ENCODE measurements around the gene CDYL2. TPM values are rescaled to one million over a fixed set of nuclear protein-coding genes. Genes with fewer than 3 reads are reported as not detected.

The CDYL2 gene
- polyA plus RNA-seq, 1 of the 3 experiments (the other 2 are of a cell fraction), result 0.03 TPM

DNA sequence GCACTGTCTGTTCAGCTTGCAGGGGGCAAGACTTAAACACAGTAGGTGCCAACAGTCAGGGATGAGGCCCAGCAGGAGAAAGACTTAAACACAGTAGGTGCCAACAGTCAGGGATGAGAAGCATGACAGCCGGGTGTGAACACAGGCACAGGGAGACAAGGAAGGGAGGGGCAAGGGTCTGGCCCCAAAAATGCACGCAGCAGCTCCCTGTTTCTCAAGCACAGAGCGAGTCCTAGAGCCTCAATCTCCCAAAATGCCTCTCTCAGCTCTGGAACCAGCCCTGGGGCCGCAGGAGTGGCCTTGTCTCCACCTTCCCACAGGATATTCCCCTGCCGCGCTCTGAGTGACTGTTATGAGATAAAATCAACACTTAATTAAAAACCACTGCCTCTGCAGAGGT lies 197.2 kb downstream of the CDYL2 start:
- 50% methylated on average over 5 of the region's 6 CpGs for WGBS (ENCODE audit: low lambda C conversion rate)
- H3K27ac ChIP-seq (ENCODE audit: low read depth in 2 of 2, low read length in 1 of 2), result no peak overlapping the region
- no peaks in the 10 kb centered on the region for H3K9me2 ChIP-seq
- ChIA-PET POLR2A (no interaction called here), CTCF (no interaction called here)
- DNase-seq, result no peak
- H3K4me2 ChIP-seq, result no peak overlapping the region
- no peaks in the 10 kb centered on the region for H3F3A ChIP-seq (replicated peaks; ENCODE audit: insufficient read depth)
- no peaks in the 10 kb centered on the region for H3K4me1 ChIP-seq (ENCODE audit: control insufficient read depth in 1 of 2, insufficient read depth in 2 of 2, low read depth in 1 of 2, low read length in 1 of 2)
- no peaks in the 10 kb centered on the region for H4K20me1 ChIP-seq (ENCODE audit: insufficient read depth)
- TF ChIP-seq ELF1 (IDR thresholded peaks at IDR 0.05), result no peak
- TF ChIP-seq FOXJ3 (CRISPR knock-in tag; IDR thresholded peaks at IDR 0.05), result no peak
- TF ChIP-seq, protein P1, sequence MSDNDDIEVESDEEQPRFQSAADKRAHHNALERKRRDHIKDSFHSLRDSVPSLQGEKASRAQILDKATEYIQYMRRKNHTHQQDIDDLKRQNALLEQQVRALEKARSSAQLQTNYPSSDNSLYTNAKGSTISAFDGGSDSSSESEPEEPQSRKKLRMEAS (IDR thresholded peaks at IDR 0.05; ENCODE audit: low read depth), result no peak
- no peak for TF ChIP-seq RXRA (IDR thresholded peaks at IDR 0.05; ENCODE audit: borderline replicate concordance, low read depth)
- TF ChIP-seq POLR2AphosphoS5 (IDR thresholded peaks at IDR 0.05; ENCODE audit: low read depth, low read length), result no peak
- no peaks in the 10 kb centered on the region for H3K27me3 ChIP-seq (ENCODE audit: insufficient read depth)
- H3K4me3 ChIP-seq (ENCODE audit: low read depth in 2 of 2, low read length in 1 of 2), result no peak overlapping the region
- no peaks in the 10 kb centered on the region for H3K79me2 ChIP-seq (ENCODE audit: insufficient read depth)
- no peaks in the 10 kb centered on the region for H3K36me3 ChIP-seq (replicated peaks in 1 of 2; ENCODE audit: control insufficient read depth in 1 of 2, insufficient read depth in 2 of 2, low read length in 1 of 2)
- no peak overlapping the region for H3K9ac ChIP-seq
- no peaks in the 10 kb centered on the region for H3K9me3 ChIP-seq
- H2AFZ ChIP-seq (ENCODE audit: low read depth), result no peak overlapping the region

DNA sequence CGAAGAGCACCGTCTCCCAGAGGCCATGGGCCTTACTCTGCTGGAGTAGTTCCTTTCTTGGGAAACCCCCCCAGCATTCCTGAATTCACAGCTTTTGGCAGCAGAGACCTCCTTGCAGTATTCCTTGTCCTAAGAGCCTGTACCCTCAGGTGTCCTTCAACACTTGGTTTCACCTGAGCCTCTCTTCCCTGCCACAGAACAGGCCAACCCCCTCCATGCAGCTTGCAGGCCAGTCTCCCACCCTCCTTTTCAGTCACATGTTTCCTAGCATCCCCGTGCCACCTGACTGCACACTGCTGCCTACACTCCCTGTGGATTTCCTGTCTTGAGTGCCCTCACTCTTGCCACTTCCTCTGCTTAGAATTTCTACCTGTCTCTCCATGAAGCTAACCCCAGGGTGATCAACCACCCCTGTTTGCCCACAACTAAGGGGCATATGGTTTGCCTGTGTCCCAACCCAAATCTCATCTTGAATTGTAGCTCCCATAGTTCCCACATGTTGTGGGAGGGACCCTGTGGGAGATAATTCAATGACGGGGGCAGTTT lies 198.1 kb downstream of the CDYL2 start:
- no peaks in the 10 kb centered on the region for H3K9me2 ChIP-seq
- DNase-seq, result no peak
- no peaks in the 10 kb centered on the region for H3F3A ChIP-seq (replicated peaks; ENCODE audit: insufficient read depth)
- H3K9ac ChIP-seq, result no peak overlapping the region
- no peak overlapping the region for H2AFZ ChIP-seq (ENCODE audit: low read depth)
- H3K27me3 ChIP-seq (ENCODE audit: insufficient read depth), result no peaks in the 10 kb centered on the region
- ChIA-PET POLR2A (no interaction called here), CTCF (no interaction called here)
- H3K4me2 ChIP-seq, result no peak overlapping the region
- H3K4me3 ChIP-seq (ENCODE audit: low read depth in 2 of 2, low read length in 1 of 2), result no peak overlapping the region
- no peaks in the 10 kb centered on the region for H3K9me3 ChIP-seq
- no peaks in the 10 kb centered on the region for H4K20me1 ChIP-seq (ENCODE audit: insufficient read depth)
- WGBS (ENCODE audit: low lambda C conversion rate), result 63% methylated on average over 3 of the region's 4 CpGs
- no peak overlapping the region for H3K27ac ChIP-seq (ENCODE audit: low read depth in 2 of 2, low read length in 1 of 2)
- no peaks in the 10 kb centered on the region for H3K79me2 ChIP-seq (ENCODE audit: insufficient read depth)
- TF ChIP-seq JUND (IDR thresholded peaks at IDR 0.05) (no peak), CHD2 (IDR thresholded peaks at IDR 0.05; ENCODE audit: low read length, partially characterized antibody) (no peak), MEF2A (IDR thresholded peaks at IDR 0.05; ENCODE audit: borderline replicate concordance, low read depth) (no peak), USF2 (IDR thresholded peaks at IDR 0.05; ENCODE audit: borderline replicate concordance, low read depth, low read length) (no peak), YY1 (IDR thresholded peaks at IDR 0.05; ENCODE audit: low read depth) (no peak), GABPA (IDR thresholded peaks at IDR 0.05; ENCODE audit: low read depth) (no peak), NFIC (IDR thresholded peaks at IDR 0.05; ENCODE audit: borderline replicate concordance) (no peak), NRF1 (IDR thresholded peaks at IDR 0.05; ENCODE audit: low read depth, low read length) (no peak)
- no peaks in the 10 kb centered on the region for H3K36me3 ChIP-seq (replicated peaks in 1 of 2; ENCODE audit: control insufficient read depth in 1 of 2, insufficient read depth in 2 of 2, low read length in 1 of 2)
- H3K4me1 ChIP-seq (ENCODE audit: control insufficient read depth in 1 of 2, insufficient read depth in 2 of 2, low read depth in 1 of 2, low read length in 1 of 2), result no peaks in the 10 kb centered on the region
